Measurements from ENCODE around the gene IRAG1. TPM values are rescaled to one million over a fixed set of nuclear protein-coding genes. Genes with fewer than 3 reads are reported as not detected.

The IRAG1 gene
- total RNA-seq, 1 donor from 2014 or later: 236 TPM

- Histone ChIP-seq H3K4me1 (no peaks in the 10 kb centered on the region), H3K27me3 (no peaks in the 10 kb centered on the region), H3K4me3 (no peak overlapping the region), H3K27ac (no peak overlapping the region), H3K36me3 (no peaks in the 10 kb centered on the region), H3K9me3 (no peaks in the 10 kb centered on the region)
- no peak for DNase-seq (ENCODE audit: low spot score in 2 of 2)
- no peak for TF ChIP-seq CTCF (IDR thresholded peaks at IDR 0.05)
- intact Hi-C loops (cut with DNase I): no loop called here
Observed at GRCh38 chr11:10722307-10722706, 28.8 kb upstream of the IRAG1 start.

DNA sequence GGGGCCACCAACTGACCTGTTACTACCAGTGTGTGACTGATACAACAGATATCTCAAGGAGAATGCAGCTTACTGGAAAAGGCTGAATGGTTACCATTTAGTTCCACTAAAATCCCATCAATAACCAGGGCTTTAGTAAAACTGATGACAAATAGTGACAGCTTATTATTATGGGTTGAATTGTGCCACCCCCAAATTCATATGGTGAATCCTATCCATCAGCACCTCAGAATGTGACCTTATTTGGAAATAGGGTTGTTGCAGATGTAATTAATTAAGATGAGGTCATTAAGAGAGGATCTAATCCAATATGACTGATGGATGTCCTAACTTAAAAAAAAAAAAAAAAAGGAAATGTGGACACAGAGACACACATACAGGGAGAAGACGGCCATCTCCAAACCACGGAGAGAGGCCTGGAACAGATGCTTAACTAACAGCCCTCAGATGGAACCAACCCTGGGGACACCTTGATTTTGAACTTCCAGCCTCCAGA is 27.4 kb upstream of the IRAG1 start:
- Histone ChIP-seq H3K27ac (no peak overlapping the region), H3K4me1 (no peaks in the 10 kb centered on the region), H3K9me3 (no peaks in the 10 kb centered on the region), H3K4me3 (no peak overlapping the region), H3K27me3 (no peaks in the 10 kb centered on the region), H3K36me3 (no peaks in the 10 kb centered on the region)
- no peak for TF ChIP-seq CTCF (IDR thresholded peaks at IDR 0.05)
- intact Hi-C loops (cut with DNase I): no loop called here
- DNase-seq (ENCODE audit: low spot score in 2 of 2): no peak

GRCh38 chr11:10719616-10720015 is 26.1 kb upstream of the IRAG1 start:
- Histone ChIP-seq H3K4me1 (no peaks in the 10 kb centered on the region), H3K4me3 (no peak overlapping the region), H3K36me3 (no peaks in the 10 kb centered on the region), H3K9me3 (no peaks in the 10 kb centered on the region), H3K27ac (no peak overlapping the region), H3K27me3 (no peaks in the 10 kb centered on the region)
- DNase-seq (ENCODE audit: low spot score in 2 of 2): no peak
- intact Hi-C loops (cut with DNase I): no loop called here
- no peak for TF ChIP-seq CTCF (IDR thresholded peaks at IDR 0.05)

DNA sequence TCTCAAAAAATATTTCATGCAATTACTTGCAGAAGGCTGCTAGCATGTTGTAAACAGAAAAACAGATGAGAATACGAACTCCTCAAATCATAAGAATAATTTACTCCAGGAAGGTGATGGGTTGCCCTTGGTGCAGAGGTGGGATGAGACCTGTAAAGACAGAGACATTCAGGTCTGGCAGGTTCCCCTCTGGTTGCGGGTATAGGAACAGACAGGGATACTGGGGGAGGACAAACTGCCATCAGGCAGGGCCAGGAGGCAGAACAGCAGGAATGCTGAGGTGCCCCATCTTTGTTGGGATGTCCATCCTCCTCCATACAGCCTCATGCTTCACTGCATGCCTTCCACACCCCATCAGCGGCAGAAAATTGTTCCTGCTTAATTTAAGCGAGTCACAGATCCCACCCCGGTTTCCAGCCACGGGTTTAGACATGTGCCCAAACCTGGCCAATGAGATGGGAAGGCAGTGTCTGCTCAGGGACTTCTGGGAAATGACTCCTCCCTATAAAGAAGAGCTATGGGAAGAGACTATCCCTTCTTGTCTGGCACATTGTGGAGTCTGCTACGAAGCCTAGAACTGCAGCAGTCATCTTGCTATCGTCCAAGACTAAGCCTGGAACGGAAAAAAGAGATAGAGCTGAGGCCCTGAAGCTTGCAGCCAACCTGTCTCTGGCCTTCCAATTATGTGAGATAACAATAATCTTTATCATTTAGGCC is 23.1 kb upstream of the IRAG1 start:
- no peak for DNase-seq (ENCODE audit: low spot score in 2 of 2)
- Histone ChIP-seq H3K27me3 (no peaks in the 10 kb centered on the region), H3K4me1 (no peaks in the 10 kb centered on the region), H3K9me3 (no peaks in the 10 kb centered on the region), H3K4me3 (no peak overlapping the region), H3K36me3 (no peaks in the 10 kb centered on the region), H3K27ac (no peak overlapping the region)
- intact Hi-C loops (cut with DNase I): no loop called here
- TF ChIP-seq CTCF (IDR thresholded peaks at IDR 0.05): no peak

GRCh38 chr11:10716122-10716521 is 22.6 kb upstream of the IRAG1 start:
- Histone ChIP-seq H3K4me3 (no peak overlapping the region), H3K4me1 (no peaks in the 10 kb centered on the region), H3K27ac (no peak overlapping the region), H3K27me3 (no peaks in the 10 kb centered on the region), H3K9me3 (no peaks in the 10 kb centered on the region), H3K36me3 (no peaks in the 10 kb centered on the region)
- DNase-seq (ENCODE audit: low spot score in 2 of 2): no peak
- TF ChIP-seq CTCF (IDR thresholded peaks at IDR 0.05): no peak
- intact Hi-C loops (cut with DNase I): no loop called here

Measured in ascending aorta (tissue), 2 donors.